Activated CD8-positive, alpha-beta T cell treated with anti-CD3 and anti-CD28 coated beads for 36 hours (primary cell): ENCODE measurements around the gene CYYR1. TPM values are rescaled to one million over a fixed set of nuclear protein-coding genes. Genes with fewer than 3 reads are reported as not detected.

ENCODE experiments used
- ATAC-seq: fragments of 200-7000 bp; cut with Tn5 transposase; one replicate; pipeline ENCODE4 v1.10.0; 2021; ENCODE audit warnings: mild to moderate bottlenecking, moderate library complexity
- CTCF ChIA-PET: fragments of 350-600 bp; sonication (Branson Sonifier 250); formaldehyde crosslinking; loops from one replicate; lab custom pipeline; 2021; ENCODE audit warnings: antibody characterized with exemption; lab: Charles Lee
- POLR2A ChIA-PET: fragments of 350-600 bp; sonication (Branson Sonifier 250); formaldehyde crosslinking; loops from one replicate; lab custom pipeline; 2021; ENCODE audit warnings: antibody characterized with exemption; lab: Charles Lee
- DNase-seq: peaks from one replicate; pipeline ENCODE4 v3.0.0-alpha.2; 2020
- H3K27ac Mint-ChIP-seq: one replicate; pipeline ENCODE4 v1.8.0; 2021; ENCODE audit warnings: mild to moderate bottlenecking, mixed read lengths
- H3K27me3 Mint-ChIP-seq: one replicate; pipeline ENCODE4 v1.8.0; 2021; ENCODE audit warnings: mixed read lengths
- H3K36me3 Mint-ChIP-seq: one replicate; pipeline ENCODE4 v1.8.0; 2021; ENCODE audit warnings: low read depth, mixed read lengths
- H3K4me1 Mint-ChIP-seq: one replicate; pipeline ENCODE4 v1.8.0; 2021; ENCODE audit warnings: low read depth, mixed read lengths
- H3K4me3 Mint-ChIP-seq: one replicate; pipeline ENCODE4 v1.8.0; 2021; ENCODE audit warnings: mild to moderate bottlenecking, moderate library complexity, mixed read lengths
- H3K9me3 Mint-ChIP-seq: one replicate; pipeline ENCODE4 v1.8.0; 2021; ENCODE audit warnings: mixed read lengths
- CTCF ChIP-seq: fragments of 200-600 bp; IDR thresholded peaks from one replicate; pipeline ENCODE4 v1.8.0; 2022; ENCODE audit warnings: antibody characterized with exemption, mild to moderate bottlenecking
- intact Hi-C: fragments of 100-400 bp; cut with micrococcal nuclease; formaldehyde crosslinking; loops from one replicate; pipeline ENCODE4 v1.10.0; 2022
- total RNA-seq, 2 experiments: library from RNA; stranded (reverse); gene quantifications; one replicate each; pipeline ENCODE4 v1.2.3, GENCODE V29; 2021

CYYR1 gene
- total RNA-seq, 2 experiments from 2014 or later: not detected

GRCh38 chr21:26587736-26588201 is 14.7 kb upstream of the CYYR1 start:
- POLR2A ChIA-PET: no interaction called here
- TF ChIP-seq CTCF: no peak
- ATAC-seq (no peak), DNase-seq (no peak)
- H3K4me3 Mint-ChIP-seq: no peak overlapping the region
- H3K9me3 Mint-ChIP-seq: peaks cover 1% of the 10 kb centered on the region
- no peak overlapping the region for H3K27ac Mint-ChIP-seq
- H3K27me3 Mint-ChIP-seq: no peaks in the 10 kb centered on the region
- intact Hi-C loops: no loop called here
- CTCF ChIA-PET: no interaction called here
- no peaks in the 10 kb centered on the region for H3K36me3 Mint-ChIP-seq
- H3K4me1 Mint-ChIP-seq: no peaks in the 10 kb centered on the region

GRCh38 chr21:26583769-26584168 is 10.7 kb upstream of the CYYR1 start:
- POLR2A ChIA-PET: no interaction called here
- intact Hi-C loops: no loop called here

GRCh38 chr21:26581818-26582217 is 8.7 kb upstream of the CYYR1 start:
- no peak for TF ChIP-seq CTCF
- DNase-seq (no peak), ATAC-seq (no peak)
- Mint-ChIP-seq H3K9me3 (peaks cover 17% of the 10 kb centered on the region), H3K4me3 (no peak overlapping the region), H3K36me3 (no peaks in the 10 kb centered on the region), H3K27me3 (no peaks in the 10 kb centered on the region), H3K27ac (no peak overlapping the region), H3K4me1 (no peaks in the 10 kb centered on the region)
- CTCF ChIA-PET: no interaction called here
- POLR2A ChIA-PET: no interaction called here
- intact Hi-C loops: no loop called here

More at GRCh38 chr21:26583769-26584168, 10.7 kb upstream of the CYYR1 start:
- Mint-ChIP-seq H3K36me3 (no peaks in the 10 kb centered on the region), H3K4me3 (no peak overlapping the region), H3K4me1 (no peaks in the 10 kb centered on the region), H3K9me3 (peaks cover 17% of the 10 kb centered on the region), H3K27ac (no peak overlapping the region), H3K27me3 (no peaks in the 10 kb centered on the region)
- CTCF ChIA-PET: no interaction called here
- no peak for TF ChIP-seq CTCF
- no peak for DNase-seq
- no peak for ATAC-seq

GRCh38 chr21:26572076-26572701 is 897 bp downstream of the CYYR1 start:
- no peak for ATAC-seq
- peaks cover 5% of the 10 kb centered on the region for H3K9me3 Mint-ChIP-seq
- no peak for DNase-seq
- no peaks in the 10 kb centered on the region for H3K36me3 Mint-ChIP-seq
- CTCF ChIA-PET: no interaction called here
- POLR2A ChIA-PET: no interaction called here
- H3K4me3 Mint-ChIP-seq: no peak overlapping the region
- intact Hi-C loops: no loop called here
- TF ChIP-seq CTCF: no peak
- H3K27ac Mint-ChIP-seq: no peak overlapping the region
- H3K4me1 Mint-ChIP-seq: no peaks in the 10 kb centered on the region
- H3K27me3 Mint-ChIP-seq: peaks cover 18% of the 10 kb centered on the region

- Mint-ChIP-seq H3K4me3 (no peak overlapping the region), H3K9me3 (peaks cover 5% of the 10 kb centered on the region), H3K27ac (no peak overlapping the region), H3K4me1 (no peaks in the 10 kb centered on the region), H3K27me3 (peaks cover 18% of the 10 kb centered on the region), H3K36me3 (no peaks in the 10 kb centered on the region)
- POLR2A ChIA-PET: no interaction called here
- CTCF ChIA-PET: no interaction called here
- DNase-seq: no peak
- no peak for TF ChIP-seq CTCF
- intact Hi-C loops: no loop called here
- ATAC-seq: no peak
Measured at GRCh38 chr21:26570203-26570602, 2.9 kb downstream of the CYYR1 start.
